Hematopoietic multipotent progenitor cell treated with erythropoietin and hydrocortisone succinate and interleukin-3 and kit ligand, for 4 days (in vitro differentiated cells): ENCODE data around the gene SIX2.

Experiments
- DNase-seq: peaks from one replicate; pipeline ENCODE4 v3.0.0-alpha.2; 2015

Gene SIX2

GRCh38 chr2:45018023-45018422, 8.8 kb upstream of the SIX2 start:
- DNase-seq = no peak

DNA sequence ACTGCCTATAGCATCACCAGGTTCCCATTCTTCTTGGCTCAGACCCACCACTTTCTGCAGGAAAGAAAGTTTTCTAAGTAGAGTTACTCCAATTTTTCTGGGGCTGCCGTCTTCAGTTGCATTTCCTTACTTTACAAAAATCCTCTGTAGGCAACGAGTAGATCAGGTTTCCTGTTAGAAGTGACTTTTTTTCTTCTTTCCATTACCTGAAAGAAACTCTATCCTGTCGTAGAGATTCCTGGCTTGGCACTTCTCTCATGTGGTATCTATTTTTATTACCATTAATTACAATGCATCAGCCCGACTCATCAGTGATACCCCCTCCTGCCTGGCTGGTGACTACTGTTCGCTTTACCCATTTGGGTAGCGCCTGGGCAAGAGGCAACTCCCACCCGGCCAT, 5.6 kb upstream of the SIX2 start:
- DNase-seq = no peak

DNA sequence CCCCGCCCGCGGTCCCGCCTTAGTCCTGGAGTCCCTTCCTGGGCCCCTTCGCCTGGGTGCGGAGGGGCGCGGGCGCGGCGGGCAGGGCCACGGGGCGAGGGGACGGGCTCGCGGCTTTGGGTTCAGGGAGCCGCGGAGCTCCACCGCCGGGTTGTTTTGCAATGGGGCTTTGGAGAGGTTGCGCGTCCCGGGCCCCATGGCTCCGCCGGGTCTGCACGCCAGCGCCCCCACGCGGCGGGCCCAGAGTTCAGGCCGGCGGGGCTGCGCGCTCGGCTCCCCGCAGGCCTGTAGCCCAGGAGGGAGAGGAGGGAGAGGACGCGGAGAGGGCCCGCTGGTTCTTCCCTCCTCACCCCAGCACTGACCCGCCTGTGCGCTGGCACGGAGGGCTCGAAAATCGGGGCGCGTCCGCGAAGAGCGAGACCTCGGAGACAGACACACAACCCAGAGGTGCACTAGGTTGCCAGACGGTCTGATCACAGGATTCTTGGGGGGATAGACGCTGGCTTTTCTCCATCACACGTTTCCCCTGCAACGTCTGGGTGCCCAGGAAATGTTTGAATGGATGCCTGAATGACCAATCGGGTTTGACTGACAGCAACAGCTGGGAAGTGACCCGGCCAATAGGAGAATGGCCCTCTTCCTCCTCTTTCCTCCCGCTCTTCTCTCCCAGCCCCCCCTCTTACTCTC, 4.9 kb upstream of the SIX2 start:
- DNase-seq = peak; percentile 69

DNA sequence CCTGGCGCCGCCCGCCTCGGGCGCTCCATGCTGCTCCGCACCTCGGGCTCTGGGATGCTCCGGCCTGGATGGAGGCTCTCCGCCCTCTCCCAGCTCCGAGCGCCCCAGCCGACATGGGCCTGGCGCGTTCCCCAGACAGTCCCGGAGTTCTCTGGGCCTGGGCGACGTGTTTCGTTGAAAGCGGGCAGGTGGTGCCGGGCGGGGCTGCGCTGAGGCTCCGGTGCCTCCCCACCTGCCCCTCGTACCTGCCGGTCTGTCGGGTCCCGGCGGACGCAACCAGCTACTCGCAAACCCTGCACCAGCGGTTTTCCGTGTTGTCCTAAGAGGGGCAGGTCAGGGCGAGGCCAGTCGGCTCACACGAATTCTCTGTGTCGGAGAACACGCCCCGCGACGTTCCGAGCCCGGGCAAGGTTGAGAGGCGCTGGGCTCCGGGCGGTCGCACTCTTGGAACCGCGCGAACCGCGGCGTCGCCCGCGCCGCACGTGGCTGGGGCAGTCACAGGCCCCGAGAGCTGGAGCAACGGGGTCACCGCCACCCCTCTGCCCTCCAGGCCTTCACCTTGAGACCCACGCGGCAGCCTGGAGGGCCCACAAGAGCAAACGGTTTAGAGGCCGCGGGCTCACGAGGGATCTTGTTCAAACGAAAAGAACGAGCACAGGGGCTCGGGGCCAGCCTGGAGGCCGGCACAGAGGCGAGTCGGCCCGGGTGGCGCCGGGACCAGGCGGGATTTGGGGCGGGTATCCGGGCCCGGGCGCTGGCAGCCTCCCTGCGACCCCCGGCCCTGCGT, 4.2 kb upstream of the SIX2 start:
- DNase-seq = no peak

DNA sequence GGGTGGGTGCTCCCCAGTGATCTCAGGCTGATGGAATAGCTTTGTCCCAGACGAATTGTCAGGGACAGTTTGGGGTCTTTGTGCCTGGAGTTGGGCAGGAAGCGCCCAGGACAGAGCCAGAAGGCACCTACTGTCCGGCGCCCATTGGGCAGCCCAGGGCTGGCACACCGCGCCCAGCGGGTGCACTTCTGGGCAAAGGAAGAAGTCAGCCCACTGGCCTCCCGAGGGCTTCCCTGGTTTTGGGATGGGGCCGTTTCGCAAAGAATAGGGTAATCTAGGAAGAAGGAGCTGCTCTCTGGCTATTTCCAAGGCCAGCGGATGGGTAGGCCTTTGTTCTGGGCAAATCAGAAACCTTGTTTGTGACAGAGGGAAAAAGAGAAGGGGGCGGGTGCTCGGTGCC, 3.5 kb upstream of the SIX2 start:
- no peak for DNase-seq

DNA sequence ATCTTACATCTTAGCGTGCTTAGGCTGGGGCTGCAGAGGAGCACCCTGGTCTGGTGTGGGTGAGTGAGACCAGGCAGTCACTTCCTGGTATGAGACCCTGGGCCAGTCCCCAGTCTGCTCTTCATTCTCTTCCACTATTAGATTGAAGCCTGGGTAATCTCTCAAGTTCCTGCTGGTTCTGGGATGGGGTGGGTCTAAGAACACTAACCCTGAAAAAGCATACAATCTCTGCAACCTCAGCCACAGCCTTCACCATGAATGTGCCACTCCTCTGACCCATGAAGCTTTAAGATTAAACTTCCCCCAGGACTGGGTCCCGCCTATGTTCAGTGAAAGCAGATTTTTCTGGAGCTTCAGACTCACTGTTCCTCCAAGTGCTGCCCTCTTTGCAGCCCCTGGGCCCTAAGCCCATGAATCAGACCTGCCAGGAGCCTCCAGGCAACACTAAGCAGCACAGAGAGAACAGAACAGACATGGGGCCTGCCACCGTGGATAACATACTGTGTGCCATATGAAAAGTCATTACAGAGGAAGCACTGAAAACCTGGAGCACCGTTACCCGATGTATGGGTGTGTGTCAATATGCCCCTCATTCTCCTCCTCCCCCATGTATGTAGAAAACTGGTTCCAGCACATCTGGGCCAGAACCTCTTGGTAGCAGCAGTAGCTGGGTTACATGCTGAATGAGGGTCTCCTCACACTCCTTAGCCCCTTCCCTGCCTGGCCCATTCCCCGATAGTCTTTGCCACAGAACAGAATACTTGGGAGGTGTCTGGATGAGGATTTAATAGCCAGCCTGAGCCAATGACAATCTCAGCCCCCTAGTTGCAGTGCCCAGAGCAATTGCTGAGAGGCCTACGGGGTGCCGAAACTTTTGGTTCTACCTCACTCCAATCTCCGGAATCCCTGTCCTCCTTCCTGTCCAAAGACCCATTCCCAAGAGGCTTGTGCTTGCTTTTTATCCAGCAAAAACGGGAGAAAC, 2.7 kb upstream of the SIX2 start:
- no peak for DNase-seq

DNA sequence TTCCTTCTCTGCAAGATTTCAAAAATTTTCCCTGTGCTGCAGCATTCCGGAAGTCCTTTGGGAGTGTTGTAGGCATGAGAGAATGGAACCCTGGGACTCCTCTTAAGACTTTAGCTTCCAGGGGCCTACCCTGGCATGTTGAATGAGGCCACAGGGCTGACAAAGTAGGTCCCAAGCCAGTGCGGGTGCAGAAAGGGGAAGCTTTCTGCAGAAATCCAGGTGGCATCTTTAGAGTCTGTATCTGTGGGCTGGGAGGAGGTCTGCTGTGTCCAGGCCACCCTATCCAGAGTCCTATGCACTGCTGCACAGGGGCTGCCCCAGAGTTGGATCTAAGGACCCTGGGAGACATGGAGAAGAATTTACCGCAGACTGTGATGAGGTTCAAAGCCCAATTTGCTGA, 1.9 kb upstream of the SIX2 start:
- no peak for DNase-seq

GRCh38 chr2:45010702-45011012, 1.4 kb upstream of the SIX2 start:
- DNase-seq = no peak

DNA sequence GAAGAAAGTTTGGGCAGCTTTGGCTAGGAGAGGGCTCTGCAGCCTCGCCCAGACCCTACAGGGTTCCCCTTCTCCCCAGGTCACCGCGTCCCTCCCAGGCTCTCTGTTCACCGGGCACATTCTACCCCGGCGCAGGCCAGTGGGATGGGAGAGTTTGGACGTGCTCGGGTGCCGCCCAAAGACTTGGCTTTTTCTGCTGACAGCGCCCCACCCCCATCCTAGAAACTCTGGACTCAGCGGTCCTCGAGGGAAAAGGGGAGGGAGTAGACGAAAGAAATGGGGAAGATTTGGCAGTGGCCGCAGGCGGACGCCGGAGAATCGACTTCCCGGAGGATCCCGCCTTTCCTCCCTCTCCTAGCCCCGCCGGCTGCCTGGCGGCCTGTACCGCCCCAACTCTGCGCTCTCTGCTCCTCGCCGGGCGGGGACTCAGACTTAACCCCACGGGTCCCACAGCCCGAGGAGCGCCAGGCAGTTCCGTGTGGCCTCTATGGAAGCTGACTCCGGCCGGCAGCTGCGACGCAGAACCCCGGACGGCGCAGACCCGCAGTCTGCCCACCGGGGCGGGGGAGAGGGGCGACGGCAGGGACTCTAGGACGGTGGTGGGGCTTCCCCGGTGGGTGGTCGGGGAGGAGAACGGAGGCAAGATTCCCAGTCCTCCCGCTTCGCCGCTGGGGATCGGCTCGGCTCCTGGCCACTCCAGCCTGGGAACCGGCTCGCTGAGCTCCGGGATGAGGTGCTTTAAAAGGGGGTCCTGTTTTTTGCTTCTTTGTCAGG, 863 bp upstream of the SIX2 start:
- no peak for DNase-seq

- peak; percentile 54 for DNase-seq
Measured at GRCh38 chr2:45008296-45009129, 739 bp downstream of the SIX2 start.

DNA sequence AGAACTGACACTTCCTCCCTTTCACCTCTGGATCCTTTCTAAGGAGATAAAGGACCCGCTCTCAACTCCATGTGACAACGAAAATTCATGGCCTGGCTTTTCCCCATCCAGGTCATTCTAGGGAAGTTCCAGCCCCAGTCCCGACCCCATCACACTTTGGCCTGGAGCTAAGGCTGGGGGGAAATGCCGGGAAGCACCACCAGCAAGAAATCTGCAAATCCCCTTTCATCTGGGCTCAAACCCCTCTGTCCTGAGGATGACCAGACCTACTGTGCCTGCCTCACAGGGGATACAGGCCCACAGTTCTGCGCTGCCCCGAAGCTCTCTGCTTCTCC, 1.3 kb downstream of the SIX2 start:
- no peak for DNase-seq

- DNase-seq = no peak
Measured at GRCh38 chr2:45006942-45007287, 2.3 kb downstream of the SIX2 start.

- DNase-seq = no peak
Measured at GRCh38 chr2:45006041-45006941, 3.0 kb downstream of the SIX2 start.

DNA sequence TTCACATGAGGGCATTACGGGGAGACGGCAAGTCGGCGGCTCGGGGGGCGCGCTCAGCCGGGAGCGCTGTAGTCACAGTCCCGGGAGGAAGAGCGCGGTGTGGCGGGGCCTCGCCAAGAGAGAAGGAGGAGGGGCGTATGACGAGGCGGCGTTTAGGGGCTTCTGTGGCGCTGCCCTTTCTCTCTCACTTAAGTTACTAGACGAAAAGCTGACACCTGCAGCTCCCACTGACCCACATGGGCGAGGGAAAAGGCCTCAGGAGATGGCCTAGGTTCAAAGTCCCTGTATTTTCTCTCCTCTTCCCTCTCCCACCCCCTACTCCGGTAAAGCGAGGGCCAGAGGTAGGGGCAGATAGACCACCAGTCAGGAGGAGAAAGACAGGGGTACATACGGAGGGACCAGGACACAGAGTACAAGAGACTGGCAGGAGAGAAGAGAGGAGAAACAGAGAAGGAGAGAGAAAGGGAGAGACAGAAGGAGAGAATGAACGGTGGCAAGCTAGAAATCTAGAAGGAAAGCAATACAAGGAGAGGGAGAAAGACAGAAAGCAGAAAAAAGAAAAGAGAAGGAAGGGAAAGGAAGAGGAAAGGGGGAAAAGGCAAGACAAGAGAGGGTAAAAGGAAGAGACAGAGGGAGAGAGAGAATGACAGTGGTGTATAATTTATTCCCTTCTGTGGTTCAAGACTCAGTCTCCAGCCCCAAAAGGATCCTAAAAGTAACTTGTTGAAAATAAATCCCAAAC, 3.8 kb downstream of the SIX2 start:
- DNase-seq = no peak

GRCh38 chr2:45004562-45005191, 4.6 kb downstream of the SIX2 start:
- DNase-seq = no peak

DNA sequence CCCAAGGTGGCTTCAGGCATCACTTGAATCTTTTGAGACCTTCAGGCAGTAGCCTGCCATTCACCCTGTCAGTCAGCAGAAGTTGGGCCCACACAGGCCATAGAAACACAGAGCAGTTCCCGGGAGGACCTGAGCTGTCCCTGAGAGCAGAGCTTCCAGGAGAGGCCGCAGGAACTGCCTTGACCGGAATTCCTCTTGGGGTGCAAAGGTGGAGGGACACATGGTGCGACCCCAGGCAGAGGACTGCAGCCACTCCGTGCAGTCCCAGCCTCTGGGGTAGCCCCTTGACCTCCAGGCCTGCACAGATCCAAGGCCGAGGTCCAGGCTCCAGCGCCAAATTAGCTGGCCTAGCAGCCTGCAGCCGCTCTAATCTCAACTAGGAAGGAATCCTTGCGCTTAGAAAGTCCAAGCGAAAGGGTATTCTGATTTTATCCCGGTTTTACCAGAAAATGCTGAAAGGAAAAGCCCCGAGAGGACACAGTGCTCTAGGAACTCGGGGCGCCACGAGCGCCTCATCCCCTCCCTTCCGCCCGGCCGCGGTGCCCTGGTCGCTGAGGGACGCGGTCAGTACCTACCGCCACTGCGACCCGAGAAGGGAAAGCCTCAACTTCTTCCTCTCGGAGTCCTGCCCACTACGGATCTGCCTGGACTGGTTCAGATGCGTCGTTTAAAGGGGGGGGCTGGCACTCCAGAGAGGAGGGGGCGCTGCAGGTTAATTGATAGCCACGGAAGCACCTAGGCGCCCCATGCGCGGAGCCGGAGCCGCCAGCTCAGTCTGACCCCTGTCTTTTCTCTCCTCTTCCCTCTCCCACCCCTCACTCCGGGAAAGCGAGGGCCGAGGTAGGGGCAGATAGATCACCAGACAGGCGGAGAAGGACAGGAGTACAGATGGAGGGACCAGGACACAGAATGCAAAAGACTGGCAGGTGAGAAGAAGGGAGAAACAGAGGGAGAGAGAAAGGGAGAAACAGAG, 5.4 kb downstream of the SIX2 start:
- DNase-seq = no peak

DNA sequence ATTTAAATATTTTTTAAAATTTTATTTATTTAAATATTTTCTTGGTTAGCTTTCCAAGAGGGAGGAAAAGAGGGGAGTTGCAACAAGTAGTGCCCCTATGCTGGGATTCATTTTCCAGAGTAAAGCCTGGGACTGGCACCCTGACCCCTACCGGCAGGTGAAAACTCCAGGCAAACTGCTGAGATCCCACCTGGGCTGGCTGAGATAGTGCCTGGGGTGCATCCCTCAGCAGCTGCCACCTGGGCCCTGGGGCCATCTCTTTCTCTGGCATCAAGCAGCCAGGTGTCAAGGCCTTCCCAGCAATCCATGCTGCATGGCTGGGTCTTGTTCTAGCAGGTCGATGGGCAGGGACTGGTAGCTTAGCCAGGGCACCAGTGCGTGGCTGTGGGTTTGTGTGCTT, 6.6 kb downstream of the SIX2 start:
- DNase-seq = no peak

- no peak for DNase-seq
Measured at GRCh38 chr2:45001869-45002385, 7.3 kb downstream of the SIX2 start.
